ENCODE results near the gene SH3RF2.

SH3RF2 gene

GRCh38 chr5:145921211-145921610 lies 15.2 kb upstream of the SH3RF2 start:
- no peak for DNase-seq (ENCODE audit: low spot score)

- no peak for DNase-seq (ENCODE audit: low spot score)
These were observed 14.3 kb upstream of the SH3RF2 start for GRCh38 chr5:145922059-145922458.

- no peak for DNase-seq (ENCODE audit: low spot score)
These were observed 13.0 kb upstream of the SH3RF2 start for GRCh38 chr5:145923405-145923804.

- DNase-seq (ENCODE audit: low spot score) = no peak
These were observed 11.5 kb upstream of the SH3RF2 start for GRCh38 chr5:145924849-145925248.

GRCh38 chr5:145925353-145925752 lies 11.0 kb upstream of the SH3RF2 start:
- DNase-seq (ENCODE audit: low spot score) = peak; percentile 70

GRCh38 chr5:145925803-145926202 lies 10.6 kb upstream of the SH3RF2 start:
- peak; percentile 42 for DNase-seq (ENCODE audit: low spot score)

- no peak for DNase-seq (ENCODE audit: low spot score)
These were observed 4.7 kb upstream of the SH3RF2 start for GRCh38 chr5:145931718-145932117.

GRCh38 chr5:145934276-145934675 lies 2.1 kb upstream of the SH3RF2 start:
- no peak for DNase-seq (ENCODE audit: low spot score)

- DNase-seq (ENCODE audit: low spot score) = no peak
These were observed 1.3 kb downstream of the SH3RF2 start for GRCh38 chr5:145937432-145938250.

GRCh38 chr5:145938776-145939539 lies 2.6 kb downstream of the SH3RF2 start:
- DNase-seq (ENCODE audit: low spot score) = no peak

- DNase-seq (ENCODE audit: low spot score) = no peak
These were observed 3.2 kb downstream of the SH3RF2 start for GRCh38 chr5:145939540-145940065.

- no peak for DNase-seq (ENCODE audit: low spot score)
These were observed 4.7 kb downstream of the SH3RF2 start for GRCh38 chr5:145941096-145941447.

GRCh38 chr5:145941448-145942130 lies 5.2 kb downstream of the SH3RF2 start:
- no peak for DNase-seq (ENCODE audit: low spot score)

- no peak for DNase-seq (ENCODE audit: low spot score)
These were observed 5.8 kb downstream of the SH3RF2 start for GRCh38 chr5:145942201-145942600.

- DNase-seq (ENCODE audit: low spot score) = no peak
These were observed 6.4 kb downstream of the SH3RF2 start for GRCh38 chr5:145942749-145943148.

GRCh38 chr5:145943674-145944121 lies 7.3 kb downstream of the SH3RF2 start:
- no peak for DNase-seq (ENCODE audit: low spot score)

- DNase-seq (ENCODE audit: low spot score) = no peak
These were observed 8.0 kb downstream of the SH3RF2 start for GRCh38 chr5:145944328-145944727.

GRCh38 chr5:145945620-145946111 lies 9.3 kb downstream of the SH3RF2 start:
- no peak for DNase-seq (ENCODE audit: low spot score)

- peak; percentile 33 for DNase-seq (ENCODE audit: low spot score)
These were observed 9.9 kb downstream of the SH3RF2 start for GRCh38 chr5:145946112-145946861.

- no peak for DNase-seq (ENCODE audit: low spot score)
These were observed 11.2 kb downstream of the SH3RF2 start for GRCh38 chr5:145947581-145947980.

- DNase-seq (ENCODE audit: low spot score) = no peak
These were observed 11.7 kb downstream of the SH3RF2 start for GRCh38 chr5:145948047-145948446.

GRCh38 chr5:145948921-145949320 lies 12.5 kb downstream of the SH3RF2 start:
- no peak for DNase-seq (ENCODE audit: low spot score)
